HG02938 (cell line): ENCODE data around the gene C10orf105.
A peak's percentile ranks its signal among the peaks of the same experiment; 100 is the strongest.

Experiments
- ATAC-seq: cut with Tn5 transposase; IDR thresholded peaks from one replicate; pipeline ENCODE4 v1.9.1; 2021; ENCODE audit warnings: mild to moderate bottlenecking, moderate library complexity; ENCODE audit not compliant: unreplicated experiment

Gene C10orf105

DNA sequence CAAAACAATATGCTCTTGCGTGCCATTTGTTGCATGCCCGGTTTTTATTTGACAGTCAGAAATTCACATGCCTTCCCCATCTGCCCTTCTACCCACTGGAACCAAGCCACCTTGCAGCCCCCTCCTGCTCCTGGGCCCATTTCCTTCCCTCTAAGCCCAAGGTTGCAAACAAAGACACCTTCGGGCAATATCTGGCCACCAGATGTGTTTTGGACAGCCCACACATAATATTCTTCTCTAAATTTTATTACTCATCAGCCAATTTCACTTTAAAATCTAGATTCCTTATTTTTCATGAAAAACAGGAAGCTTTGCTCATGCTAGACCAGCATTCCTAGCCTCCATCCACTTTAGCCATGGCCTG, 18.2 kb upstream of the C10orf105 start:
- no peak for ATAC-seq

DNA sequence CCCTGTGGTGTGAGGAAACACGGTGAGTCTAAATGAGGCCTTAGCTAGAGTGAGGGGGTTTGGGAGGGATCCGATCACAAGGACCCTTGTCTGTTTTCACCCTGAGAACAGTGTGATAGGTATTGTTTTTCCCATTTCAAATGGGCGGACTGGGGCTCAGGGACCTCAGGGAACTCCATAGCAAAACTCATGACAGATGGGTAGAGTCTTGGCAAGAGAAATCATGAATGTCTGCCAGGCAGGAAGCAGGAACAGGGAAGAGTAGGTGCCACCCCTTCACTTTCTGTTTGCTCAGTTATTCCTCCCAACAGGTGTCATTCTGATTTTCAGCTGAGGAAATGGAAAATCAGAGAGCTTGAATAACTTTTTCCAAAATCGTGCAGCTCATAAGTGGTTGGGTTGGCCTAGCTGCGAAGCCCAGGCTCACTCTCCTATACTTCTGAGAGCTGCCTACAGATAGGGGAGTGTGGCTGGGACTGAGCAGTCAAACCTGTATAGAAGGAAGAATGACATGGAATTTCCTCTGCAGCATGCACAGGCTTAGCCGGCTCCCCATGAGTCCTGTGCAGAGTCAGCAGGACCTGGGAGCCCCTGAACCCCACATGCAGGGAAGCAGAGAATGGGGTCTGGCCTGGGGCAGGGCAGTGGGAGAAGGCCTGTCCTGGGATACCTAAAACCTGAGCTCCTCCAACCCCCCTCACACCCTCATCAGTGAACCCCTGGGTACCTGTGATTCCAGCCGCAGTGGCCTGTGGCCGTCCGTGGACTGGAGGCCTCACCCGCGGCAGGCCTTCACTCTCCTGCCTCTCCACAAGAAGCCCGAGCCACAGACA, 17.6 kb upstream of the C10orf105 start:
- ATAC-seq: no peak

DNA sequence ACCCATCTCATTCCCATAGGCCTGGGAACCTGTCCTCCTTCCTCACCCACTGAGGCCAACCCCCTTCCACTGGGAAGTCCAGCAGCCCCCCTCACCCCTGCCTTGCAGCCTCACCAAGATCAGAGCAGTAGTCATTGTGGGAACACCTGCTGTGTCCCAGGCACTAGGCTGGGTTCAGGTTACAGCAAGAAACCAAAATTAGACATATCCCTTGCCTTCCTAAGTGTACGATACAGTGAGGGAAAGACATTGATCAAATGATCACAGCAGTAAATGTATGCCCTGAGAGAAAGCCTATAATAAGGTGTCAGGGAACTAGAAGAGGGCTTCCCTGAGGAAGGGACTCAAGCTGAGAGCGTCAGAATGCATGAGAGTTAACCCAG, 17.0 kb upstream of the C10orf105 start:
- no peak for ATAC-seq

DNA sequence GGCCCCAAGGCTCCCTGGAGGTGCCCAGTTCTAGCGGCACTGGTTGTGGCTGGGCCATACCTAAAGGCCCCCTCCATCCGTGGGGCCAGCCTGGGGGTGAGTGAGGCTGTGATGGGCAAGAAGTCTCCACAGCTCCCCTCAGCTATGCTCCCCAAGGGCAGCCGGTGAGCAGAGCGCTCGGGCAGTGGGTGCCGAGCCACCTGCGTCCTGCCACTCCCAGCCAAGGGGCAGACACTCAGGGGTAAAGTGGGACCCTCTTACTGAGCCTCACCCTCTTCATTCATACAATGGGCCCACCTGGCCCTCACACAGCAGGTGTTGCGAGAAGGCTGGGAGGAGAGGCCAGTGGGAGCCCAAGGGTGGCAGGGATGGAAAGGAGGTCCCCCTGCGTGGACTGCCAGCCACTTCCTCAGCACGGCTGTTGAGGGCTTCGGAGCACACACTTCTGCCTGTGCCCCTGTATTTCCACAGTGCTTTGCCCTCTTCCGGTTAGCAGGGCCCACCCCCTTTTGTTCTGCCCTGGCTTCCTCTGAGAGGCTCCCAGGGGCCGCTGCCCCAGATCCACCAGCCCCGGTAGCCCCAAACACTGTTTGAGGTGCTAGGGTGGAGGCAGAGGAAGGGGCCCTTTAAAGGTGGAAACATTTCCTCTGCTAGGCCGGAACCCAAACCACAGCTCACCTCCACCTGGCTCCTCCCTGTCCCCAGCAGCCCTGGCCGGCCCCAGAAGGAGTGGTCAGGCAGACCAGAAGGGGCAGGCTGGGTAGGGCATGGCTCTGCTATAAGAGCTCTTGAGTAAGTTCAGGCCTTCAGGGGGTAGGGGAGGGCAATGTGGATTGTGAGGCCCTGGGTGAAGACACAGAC, 16.4 kb upstream of the C10orf105 start:
- ATAC-seq: no peak

DNA sequence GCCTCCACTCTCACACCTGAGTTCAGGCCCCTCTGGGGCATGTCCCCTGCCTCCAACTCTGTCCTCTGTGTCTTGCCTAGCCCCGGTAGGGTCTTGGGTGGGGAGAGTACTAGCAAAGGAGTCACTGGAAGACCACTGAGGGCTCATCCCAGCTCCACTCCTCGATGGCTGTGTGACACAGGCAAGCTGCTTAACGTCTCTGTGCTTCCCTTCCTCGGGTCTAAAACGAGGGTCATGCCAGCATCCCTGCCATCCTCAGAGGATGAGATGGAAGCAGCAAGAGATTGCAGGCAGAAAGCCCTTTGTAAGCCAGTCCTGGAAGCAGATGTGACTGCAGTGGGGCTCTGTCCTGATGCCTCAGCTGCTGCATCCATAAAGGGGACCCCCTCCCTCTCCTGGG, 15.2 kb upstream of the C10orf105 start:
- no peak for ATAC-seq

DNA sequence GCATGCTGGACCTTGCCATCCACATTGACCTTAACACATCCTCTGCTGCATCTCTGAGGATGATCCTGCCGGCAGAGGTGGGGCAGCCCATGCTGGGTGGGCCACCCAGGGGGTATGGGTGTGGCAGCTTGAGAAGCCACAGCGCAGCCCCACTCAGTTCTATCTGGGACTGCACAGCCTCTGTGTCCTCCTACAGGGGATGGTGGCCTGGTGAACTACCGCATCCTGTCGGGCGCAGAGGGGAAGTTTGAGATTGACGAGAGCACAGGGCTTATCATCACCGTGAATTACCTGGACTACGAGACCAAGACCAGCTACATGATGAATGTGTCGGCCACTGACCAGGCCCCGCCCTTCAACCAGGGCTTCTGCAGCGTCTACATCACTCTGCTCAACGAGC, 12.2 kb upstream of the C10orf105 start:
- no peak for ATAC-seq

DNA sequence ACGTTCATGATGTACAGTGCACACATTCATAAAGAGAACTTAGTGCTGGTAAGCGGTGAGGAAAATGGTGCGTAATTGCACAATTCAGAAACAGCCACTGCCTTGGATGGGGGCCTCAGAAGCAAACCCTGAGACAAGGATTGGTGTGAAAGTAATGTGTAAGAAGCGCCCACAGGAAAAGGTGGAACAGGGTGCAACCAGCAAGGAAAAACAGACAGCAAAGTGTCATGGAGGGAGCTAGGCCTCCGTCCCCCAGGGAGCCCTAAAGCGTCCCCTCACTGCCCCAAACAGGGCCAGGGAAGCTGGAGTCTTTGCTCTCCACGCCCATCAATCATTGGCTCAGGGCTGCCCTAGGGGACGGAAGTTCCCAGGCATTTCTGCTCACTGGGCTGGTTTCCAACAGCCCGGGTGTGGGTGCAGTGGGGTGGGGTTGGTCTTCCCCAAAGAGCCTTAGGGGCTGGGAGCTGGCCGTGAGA, 9.6 kb upstream of the C10orf105 start:
- no peak for ATAC-seq

DNA sequence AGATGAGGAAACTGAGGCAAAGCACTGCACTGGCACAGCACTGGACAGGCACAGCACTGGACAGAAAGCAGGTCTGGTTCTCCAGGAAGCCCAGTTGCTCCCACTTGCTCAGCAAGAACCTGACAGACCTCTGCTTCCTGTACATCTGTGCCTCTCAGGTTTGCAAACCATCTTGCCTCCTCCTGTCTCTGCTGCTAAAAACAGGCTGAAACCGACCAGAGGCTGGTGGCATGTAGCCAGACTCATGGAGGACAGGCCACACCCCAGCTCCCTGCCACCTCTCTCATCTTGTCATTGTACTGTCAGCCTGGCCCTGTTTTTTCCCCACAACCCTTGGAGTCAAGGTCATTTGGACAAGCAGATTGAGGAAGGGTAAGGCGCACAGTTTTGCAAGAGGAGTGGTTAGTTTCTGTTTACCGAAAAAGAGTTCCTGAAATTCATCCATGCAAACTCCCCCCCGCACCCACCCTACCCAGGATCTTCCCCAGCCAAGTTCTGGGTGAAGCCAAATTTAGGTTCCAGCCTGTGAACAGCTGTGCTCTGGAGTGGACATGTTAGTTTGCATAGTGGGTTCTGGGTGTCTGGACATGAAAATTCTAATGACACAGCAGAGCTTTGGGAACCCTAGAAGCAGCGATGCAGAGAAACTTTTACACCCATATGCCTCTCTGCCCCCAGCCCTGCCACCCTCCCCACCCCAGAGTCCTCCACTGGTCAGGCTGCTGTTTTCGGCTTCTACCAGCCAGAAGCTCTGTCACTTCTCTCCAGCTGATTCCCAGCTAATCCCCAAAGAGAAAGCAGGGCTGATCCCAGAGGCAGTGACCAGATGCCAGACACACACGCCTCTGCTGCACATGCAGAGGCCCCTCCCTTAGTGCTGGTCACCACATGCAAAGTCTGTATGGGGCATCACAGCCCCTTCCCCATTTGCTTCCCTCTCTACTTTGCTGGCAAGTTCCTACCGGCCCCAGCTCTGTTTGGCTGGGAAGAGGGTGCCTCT, 8.5 kb upstream of the C10orf105 start:
- peak; percentile 58 for ATAC-seq

DNA sequence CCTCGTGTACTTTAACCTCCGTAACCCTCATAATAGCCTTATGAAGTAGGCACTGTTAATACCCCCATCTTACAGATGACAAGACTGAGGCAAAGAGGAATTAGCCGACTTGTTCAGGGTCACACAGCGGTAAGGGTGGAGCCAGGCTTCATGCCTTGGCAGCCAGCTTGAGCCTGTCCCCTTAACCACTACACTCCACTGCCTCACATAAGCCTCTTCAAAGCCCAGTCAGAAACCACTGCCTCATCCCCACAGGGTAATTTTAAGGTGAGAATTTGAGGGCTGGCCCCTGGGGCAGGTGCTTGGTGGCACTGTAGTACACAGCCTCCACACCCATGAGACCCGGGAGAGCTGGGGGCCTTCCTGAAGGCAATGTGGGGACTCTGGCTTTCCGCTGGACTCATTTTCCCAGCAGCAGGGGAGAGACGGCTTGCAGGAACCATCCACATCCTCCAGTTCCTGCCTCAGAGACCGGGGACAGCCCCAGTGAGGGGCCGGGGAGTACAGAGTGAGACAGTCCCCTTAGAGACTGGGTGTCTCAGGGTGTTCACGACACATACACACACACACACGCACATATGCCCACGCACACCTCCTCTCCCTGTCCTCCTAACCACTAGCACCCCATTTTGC, 7.6 kb upstream of the C10orf105 start:
- ATAC-seq: peak; percentile 45

DNA sequence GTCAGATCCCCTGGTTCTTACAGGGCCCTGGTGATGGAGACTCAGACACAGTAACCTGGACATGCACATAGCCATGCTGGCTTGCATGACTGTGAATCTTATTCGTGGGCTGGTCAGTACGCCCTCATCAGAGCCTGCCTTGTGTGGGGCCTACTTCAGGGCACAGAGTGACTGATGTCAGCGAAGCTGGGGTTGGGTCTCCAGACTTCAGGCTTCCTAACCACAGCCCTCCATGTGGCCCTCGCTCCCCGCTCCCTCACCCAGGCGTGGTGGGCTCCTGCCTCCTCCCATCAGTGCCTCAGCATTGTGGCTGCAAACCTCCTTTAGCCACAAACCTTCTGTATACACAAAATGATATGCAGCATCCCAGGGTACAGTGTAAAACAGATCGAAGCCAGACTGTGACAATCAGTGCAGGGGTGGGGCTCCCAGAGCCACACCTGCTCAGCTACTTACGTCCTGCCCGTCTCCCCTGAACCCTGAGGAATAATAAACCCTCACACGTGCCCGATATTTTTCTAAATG, 7.1 kb upstream of the C10orf105 start:
- no peak for ATAC-seq

DNA sequence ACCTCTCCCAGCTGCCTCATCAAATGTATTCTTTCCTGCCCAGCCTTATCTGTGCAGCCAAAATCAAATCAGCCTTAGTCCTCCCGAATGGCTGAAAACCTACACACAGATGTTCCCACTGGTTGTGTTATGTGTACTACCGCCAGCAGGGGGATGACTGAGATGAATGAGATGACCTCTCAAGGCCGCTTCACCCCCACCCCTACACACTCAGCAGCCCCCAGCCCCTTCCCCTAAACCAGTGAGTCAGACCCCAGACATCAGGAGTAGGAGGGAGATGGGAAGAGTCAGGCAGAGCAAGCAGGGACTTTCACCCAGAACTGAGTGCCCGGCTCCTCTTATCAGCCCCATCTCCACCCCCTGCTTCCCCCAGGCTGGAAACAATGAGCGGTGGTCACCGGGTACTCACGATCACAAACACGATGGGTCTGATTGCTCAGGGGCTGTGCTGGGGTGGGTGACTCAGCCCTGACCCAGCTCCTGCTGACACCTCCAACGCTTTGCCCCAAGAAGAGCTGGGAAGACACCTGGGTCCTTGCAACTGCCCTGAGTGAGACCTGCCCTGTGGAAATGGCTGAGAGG, 6.5 kb upstream of the C10orf105 start:
- no peak for ATAC-seq

DNA sequence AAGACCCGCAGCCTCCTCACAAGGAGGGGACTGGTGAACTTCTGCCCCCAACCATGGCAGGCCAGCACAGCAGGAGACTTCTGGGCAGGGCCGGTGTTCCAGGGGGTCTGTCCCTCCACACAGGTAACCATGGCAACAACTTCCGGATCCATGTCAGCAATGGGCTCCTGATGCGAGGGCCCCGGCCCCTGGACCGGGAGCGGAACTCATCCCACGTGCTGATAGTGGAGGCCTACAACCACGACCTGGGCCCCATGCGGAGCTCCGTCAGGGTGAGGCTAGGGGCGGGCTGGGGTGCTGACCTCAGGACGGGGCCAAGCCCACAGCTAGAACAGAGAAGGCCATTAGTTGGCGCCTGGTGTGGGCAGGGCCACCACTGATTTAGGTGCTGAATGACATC, 5.7 kb upstream of the C10orf105 start:
- no peak for ATAC-seq

DNA sequence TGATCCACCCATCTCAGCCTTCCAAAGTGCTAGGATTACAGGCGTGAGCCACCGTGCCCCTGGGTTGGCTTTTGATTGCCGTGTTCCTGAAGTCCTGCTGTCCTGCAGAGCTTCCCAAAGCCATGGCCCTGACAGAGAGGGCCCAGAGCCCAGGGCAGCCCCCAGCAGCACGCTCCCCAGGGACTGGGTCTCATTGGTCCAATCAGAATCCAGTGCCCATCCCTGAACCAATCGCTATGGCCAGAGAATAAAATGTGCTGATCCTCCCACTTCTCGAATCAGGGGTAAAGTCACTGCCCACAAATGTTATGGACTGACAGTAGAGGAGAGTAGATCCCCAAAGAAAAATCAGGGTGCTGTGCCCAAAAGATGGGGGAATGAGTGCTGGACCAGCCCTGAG, 5.0 kb upstream of the C10orf105 start:
- ATAC-seq: no peak

DNA sequence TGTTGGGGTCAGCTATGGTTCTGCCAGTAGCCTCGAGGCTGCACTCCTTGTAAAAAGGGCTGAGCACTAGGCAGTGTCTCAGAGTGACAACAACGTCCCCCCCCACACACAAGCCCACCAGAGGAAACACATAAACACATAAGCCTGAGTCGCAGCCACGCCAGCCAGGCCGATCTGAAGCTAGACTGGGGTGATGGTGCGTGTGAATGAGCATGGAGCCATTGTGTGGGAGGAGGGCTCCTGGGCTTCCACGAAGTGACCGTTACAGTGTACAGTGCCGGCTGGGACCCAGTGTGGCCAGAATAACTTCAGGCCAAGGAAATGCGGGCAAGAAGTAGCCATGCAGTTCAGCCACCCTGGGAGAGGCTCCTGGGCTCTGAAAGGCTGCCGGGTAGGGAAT, 3.7 kb upstream of the C10orf105 start:
- ATAC-seq: no peak

DNA sequence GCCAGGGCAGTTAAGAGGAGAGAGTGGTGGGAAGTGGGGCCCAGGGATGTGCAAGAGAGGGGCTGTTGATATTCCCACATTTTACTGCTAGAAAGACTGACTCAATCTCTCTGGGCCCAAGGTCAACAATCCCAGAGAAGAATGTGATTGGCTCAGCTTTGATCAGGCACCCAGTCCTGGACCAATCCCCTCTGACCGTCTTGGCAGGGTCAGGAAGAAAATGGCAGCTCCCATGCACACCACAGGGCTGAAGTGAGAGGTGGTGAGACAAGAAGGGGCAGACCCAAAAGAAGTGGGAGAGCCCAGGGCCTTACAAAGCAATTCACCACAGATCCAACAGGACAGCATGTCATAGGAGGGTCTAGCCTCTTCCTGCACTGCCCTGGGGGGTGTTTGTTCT, 3.3 kb upstream of the C10orf105 start:
- ATAC-seq: no peak

DNA sequence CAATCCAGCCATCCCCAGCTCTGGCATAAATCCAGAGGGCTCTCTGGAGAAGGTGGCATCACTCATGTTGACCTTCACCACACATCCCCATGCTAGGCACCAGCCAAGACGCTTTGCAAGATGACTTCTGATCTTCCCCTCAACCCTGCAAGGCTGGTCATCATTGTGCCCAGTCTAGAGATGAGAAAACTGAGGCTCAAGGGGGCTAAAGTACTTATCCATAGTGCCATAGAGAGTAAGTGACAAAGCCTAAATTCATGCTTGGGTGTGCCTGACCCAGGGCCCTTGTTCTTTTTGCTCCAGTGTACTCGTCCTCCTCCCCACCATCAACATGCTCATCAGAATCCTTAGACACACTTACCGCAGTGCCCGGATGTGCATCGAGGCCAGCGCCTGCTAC, 1.7 kb upstream of the C10orf105 start:
- ATAC-seq: no peak

DNA sequence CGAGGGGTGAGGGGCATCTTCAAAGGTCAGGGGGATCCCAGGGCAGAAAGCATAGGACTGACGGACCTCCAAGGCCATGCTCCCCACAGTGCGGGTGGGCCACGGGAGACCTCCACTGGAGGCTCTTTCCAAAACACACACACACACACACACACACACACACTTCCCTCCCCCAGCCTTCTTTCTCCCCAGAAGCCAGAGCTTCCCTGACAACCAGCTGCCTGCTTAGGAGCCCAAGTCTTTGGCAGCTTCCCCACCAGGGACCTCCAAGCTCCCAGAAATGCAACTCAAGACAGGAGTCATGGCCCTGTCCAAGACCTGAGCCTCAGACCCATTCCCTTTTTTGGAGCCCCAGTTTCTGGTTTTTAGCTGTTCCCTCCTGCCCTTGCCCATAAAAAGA, 710 bp upstream of the C10orf105 start:
- ATAC-seq: no peak

DNA sequence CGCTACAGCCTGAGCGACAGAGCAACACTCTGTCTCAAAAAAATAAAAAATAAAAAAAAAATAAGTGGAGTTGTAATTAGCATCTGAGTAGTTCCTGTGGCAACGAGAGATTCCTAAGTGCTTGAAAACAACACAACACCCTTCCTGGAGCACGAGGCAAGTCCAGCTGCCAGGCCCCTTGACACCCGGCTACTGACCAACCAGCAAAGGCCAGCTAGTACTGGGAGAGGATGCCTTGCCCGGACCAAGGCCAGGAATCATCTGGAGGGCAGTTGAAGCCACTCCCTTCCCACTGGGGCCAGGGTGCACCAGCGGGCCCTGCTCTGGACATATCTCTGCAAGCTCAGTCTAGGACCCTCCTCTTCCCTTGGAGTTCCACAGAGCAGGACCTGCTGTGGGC, 536 bp downstream of the C10orf105 start:
- ATAC-seq: no peak

DNA sequence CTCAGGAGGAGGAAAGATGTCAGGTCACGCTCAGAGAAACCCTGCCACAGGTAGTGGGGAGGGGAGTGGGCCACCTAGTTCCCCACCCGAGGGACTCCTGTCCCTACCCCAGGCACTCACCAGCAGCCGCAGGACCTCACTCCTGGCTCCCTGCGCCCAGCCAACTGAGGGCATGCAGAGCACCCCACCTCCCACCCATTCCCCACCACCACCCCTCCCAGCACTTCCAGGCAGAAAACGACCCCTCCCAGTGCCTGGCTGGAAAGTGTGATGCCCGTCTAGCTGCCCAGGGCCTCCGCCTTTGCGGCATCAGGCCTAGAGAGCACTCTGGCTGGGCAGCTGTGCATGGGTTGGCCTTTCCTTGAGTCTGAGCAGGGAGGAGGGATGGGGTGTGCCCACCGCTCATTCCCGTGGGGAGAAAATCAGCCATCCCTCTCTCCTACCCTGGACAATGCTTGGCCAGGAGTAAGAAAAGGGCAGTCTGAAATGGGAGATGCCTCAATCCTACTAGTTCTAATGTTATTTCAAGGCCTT, 1.3 kb downstream of the C10orf105 start:
- no peak for ATAC-seq

DNA sequence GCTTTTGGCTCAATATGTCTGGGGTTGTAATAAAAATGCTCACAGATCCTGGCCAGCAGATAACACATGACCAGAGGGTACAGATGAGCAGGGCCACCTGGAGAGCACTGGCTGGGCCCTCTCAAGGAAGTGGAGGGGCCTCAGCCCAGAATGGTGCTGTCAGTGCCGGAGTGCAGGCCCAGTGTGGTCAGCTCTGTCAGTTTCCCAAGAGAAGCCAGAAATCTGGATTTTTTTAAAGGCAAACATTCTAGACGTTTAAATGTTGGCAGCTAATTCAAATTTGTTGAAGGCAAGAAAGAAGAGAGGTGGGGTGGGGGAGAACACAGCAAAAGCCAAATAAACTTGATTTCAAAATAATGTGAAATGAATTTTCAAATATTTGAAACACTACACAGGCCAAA, 2.0 kb downstream of the C10orf105 start:
- ATAC-seq: no peak
